Astrocyte (in vitro differentiated cells and primary cell): ENCODE measurements around the gene METTL16. TPM values are rescaled to one million over a fixed set of nuclear protein-coding genes. Genes with fewer than 3 reads are reported as not detected.
"Not testable (repeated sequence)": the region's sequence is repeated elsewhere in the genome, so short reads cannot be mapped to it uniquely, and the experiment has no call there.

ENCODE experiments used
- DNase-seq: peaks from one replicate; pipeline ENCODE4 v3.0.0-alpha.2; 2010; ENCODE audit warnings: low read depth
- FAIRE-seq: peaks from 2 replicates; lab custom pipeline; 2011; peaks lifted over from hg19 to GRCh38; lab: Jason Lieb, UNC
- H2AFZ ChIP-seq: 2 replicates; pipeline ENCODE4 v1.6.0; 2012; ENCODE audit warnings: low read depth, low read length, inconsistent platforms
- H3K27ac ChIP-seq: 2 replicates; pipeline ENCODE4 v1.5.1; 2011; ENCODE audit warnings: low read depth, low read length, inconsistent platforms
- H3K27me3 ChIP-seq: 2 replicates; pipeline ENCODE4 v1.6.0; 2011; ENCODE audit warnings: low read length, inconsistent platforms; ENCODE audit not compliant: insufficient read depth
- H3K36me3 ChIP-seq: 2 replicates; pipeline ENCODE4 v1.5.1; 2011; ENCODE audit warnings: low read length, inconsistent platforms; ENCODE audit not compliant: insufficient read depth
- H3K4me1 ChIP-seq: 2 replicates; pipeline ENCODE4 v1.5.1; 2011; ENCODE audit warnings: low read length, inconsistent platforms; ENCODE audit not compliant: insufficient read depth
- H3K4me2 ChIP-seq: 2 replicates; pipeline ENCODE4 v1.6.0; 2012; ENCODE audit warnings: low read length, inconsistent platforms
- H3K4me3 ChIP-seq: 2 replicates; pipeline ENCODE4 v1.5.1; 2011; ENCODE audit warnings: low read depth, mild to moderate bottlenecking, low read length, inconsistent platforms; ENCODE audit not compliant: insufficient read depth
- H3K79me2 ChIP-seq: 2 replicates; pipeline ENCODE4 v1.6.0; 2012; ENCODE audit warnings: mild to moderate bottlenecking, low read length, inconsistent platforms; ENCODE audit not compliant: insufficient read depth
- H3K9ac ChIP-seq: 2 replicates; pipeline ENCODE4 v1.6.0; 2012; ENCODE audit warnings: mild to moderate bottlenecking, low read length, inconsistent platforms
- H3K9me3 ChIP-seq: 2 replicates; pipeline ENCODE4 v1.5.1; 2012; ENCODE audit warnings: low read depth, mild to moderate bottlenecking, low read length, inconsistent platforms; ENCODE audit not compliant: insufficient read depth
- H4K20me1 ChIP-seq: 2 replicates; pipeline ENCODE4 v1.6.0; 2012; ENCODE audit warnings: low read length, inconsistent platforms; ENCODE audit not compliant: insufficient read depth
- H3K27ac Mint-ChIP-seq: one replicate; pipeline ENCODE4 v1.8.0; 2021; ENCODE audit warnings: mild to moderate bottlenecking, mixed read lengths; ENCODE audit not compliant: unreplicated experiment
- H3K27me3 Mint-ChIP-seq: one replicate; pipeline ENCODE4 v1.8.0; 2021; ENCODE audit warnings: low read depth, mixed read lengths; ENCODE audit not compliant: unreplicated experiment
- H3K36me3 Mint-ChIP-seq: one replicate; pipeline ENCODE4 v1.8.0; 2021; ENCODE audit warnings: low read depth, mixed read lengths; ENCODE audit not compliant: unreplicated experiment
- H3K4me1 Mint-ChIP-seq: one replicate; pipeline ENCODE4 v1.8.0; 2021; ENCODE audit warnings: low read depth, mixed read lengths; ENCODE audit not compliant: unreplicated experiment
- H3K4me3 Mint-ChIP-seq: one replicate; pipeline ENCODE4 v1.8.0; 2021; ENCODE audit warnings: mild to moderate bottlenecking, moderate library complexity, mixed read lengths; ENCODE audit not compliant: unreplicated experiment
- H3K9me3 Mint-ChIP-seq: one replicate; pipeline ENCODE4 v1.8.0; 2021; ENCODE audit warnings: mild to moderate bottlenecking, mixed read lengths; ENCODE audit not compliant: unreplicated experiment
- CTCF ChIP-seq: IDR thresholded peaks from 2 replicates; pipeline ENCODE4 v1.5.1; 2011; ENCODE audit warnings: low read depth, mild to moderate bottlenecking, inconsistent platforms, low read length, moderate library complexity; ENCODE audit not compliant: insufficient read depth
- EZH2 ChIP-seq: IDR thresholded peaks from 2 replicates; pipeline ENCODE4 v1.6.1; 2012; ENCODE audit warnings: mild to moderate bottlenecking, low read length, inconsistent platforms; ENCODE audit not compliant: insufficient read depth
- total RNA-seq: library from RNA; stranded (reverse); gene quantifications from 2 replicates; pipeline ENCODE4 v1.2.1, GENCODE V29; 2021

The METTL16 gene
- total RNA-seq, 1 donor from 2014 or later: 28.4 TPM

- H3K27ac Mint-ChIP-seq: no peak overlapping the region
- Histone ChIP-seq H3K9me3 (no peaks in the 10 kb centered on the region), H3K27me3 (no peaks in the 10 kb centered on the region), H3K4me3 (no peak overlapping the region), H3K27ac (no peak overlapping the region), H3K79me2 (no peaks in the 10 kb centered on the region), H3K36me3 (peaks cover 3% of the 10 kb centered on the region), H3K4me2 (no peak overlapping the region), H2AFZ (no peak overlapping the region), H3K4me1 (no peaks in the 10 kb centered on the region), H4K20me1 (peaks cover 6% of the 10 kb centered on the region), H3K9ac (no peak overlapping the region)
- no peak overlapping the region for H3K4me3 Mint-ChIP-seq
- FAIRE-seq (no peak), DNase-seq (no peak)
- TF ChIP-seq CTCF (no peak), EZH2 (no peak)
- H3K27me3 Mint-ChIP-seq: no peaks in the 10 kb centered on the region
- H3K9me3 Mint-ChIP-seq: peaks cover 2% of the 10 kb centered on the region
- H3K36me3 Mint-ChIP-seq: peaks cover 6% of the 10 kb centered on the region
- H3K4me1 Mint-ChIP-seq: no peaks in the 10 kb centered on the region
Observed at GRCh38 chr17:2450016-2450650, 61.6 kb downstream of the METTL16 start.

- Histone ChIP-seq H3K4me3 (no peak overlapping the region), H3K27me3 (no peaks in the 10 kb centered on the region), H3K4me2 (no peak overlapping the region), H3K36me3 (peaks cover 3% of the 10 kb centered on the region), H3K4me1 (no peaks in the 10 kb centered on the region), H3K9me3 (no peaks in the 10 kb centered on the region), H3K9ac (no peak overlapping the region), H3K79me2 (no peaks in the 10 kb centered on the region), H3K27ac (no peak overlapping the region), H4K20me1 (peaks cover 6% of the 10 kb centered on the region), H2AFZ (no peak overlapping the region)
- H3K9me3 Mint-ChIP-seq: peaks cover 2% of the 10 kb centered on the region
- no peak for FAIRE-seq
- DNase-seq: no peak
- no peak overlapping the region for H3K4me3 Mint-ChIP-seq
- H3K4me1 Mint-ChIP-seq: no peaks in the 10 kb centered on the region
- H3K36me3 Mint-ChIP-seq: peaks cover 6% of the 10 kb centered on the region
- TF ChIP-seq EZH2: no peak
- TF ChIP-seq CTCF: no peak
- no peak overlapping the region for H3K27ac Mint-ChIP-seq
- H3K27me3 Mint-ChIP-seq: no peaks in the 10 kb centered on the region
Observed at GRCh38 chr17:2449486-2449885, 62.2 kb downstream of the METTL16 start.

- not testable (repeated sequence) for H3K27me3 Mint-ChIP-seq, FAIRE-seq, H3K36me3 ChIP-seq, H3K27ac Mint-ChIP-seq, H3K9ac ChIP-seq, H3K9me3 ChIP-seq, H2AFZ ChIP-seq, H3K36me3 Mint-ChIP-seq, DNase-seq, H3K4me3 ChIP-seq, H3K9me3 Mint-ChIP-seq, H3K4me3 Mint-ChIP-seq, H3K27ac ChIP-seq, H3K79me2 ChIP-seq, H3K4me1 Mint-ChIP-seq, H3K4me1 ChIP-seq, H3K4me2 ChIP-seq, H4K20me1 ChIP-seq, H3K27me3 ChIP-seq
Observed at GRCh38 chr17:2447479-2447878, 64.2 kb downstream of the METTL16 start.
